HG03354 (cell line): ENCODE results near the gene UGT1A6.
"Not testable (repeated sequence)": the region's sequence is repeated elsewhere in the genome, so short reads cannot be mapped to it uniquely, and the experiment has no call there.

Experiments
- ATAC-seq: cut with Tn5 transposase; IDR thresholded peaks from one replicate; pipeline ENCODE4 v1.9.1; 2021; ENCODE audit warnings: mild to moderate bottlenecking; ENCODE audit not compliant: unreplicated experiment, poor library complexity, severe bottlenecking

UGT1A6 gene

GRCh38 chr2:233692648-233693047 lies at the start of gene UGT1A6:
Gene UGT1A6, plus strand, starts transcription at chr2:233692890. Its CDS starts 115 bp downstream, at chr2:233693005.
- ATAC-seq, result no peak

DNA sequence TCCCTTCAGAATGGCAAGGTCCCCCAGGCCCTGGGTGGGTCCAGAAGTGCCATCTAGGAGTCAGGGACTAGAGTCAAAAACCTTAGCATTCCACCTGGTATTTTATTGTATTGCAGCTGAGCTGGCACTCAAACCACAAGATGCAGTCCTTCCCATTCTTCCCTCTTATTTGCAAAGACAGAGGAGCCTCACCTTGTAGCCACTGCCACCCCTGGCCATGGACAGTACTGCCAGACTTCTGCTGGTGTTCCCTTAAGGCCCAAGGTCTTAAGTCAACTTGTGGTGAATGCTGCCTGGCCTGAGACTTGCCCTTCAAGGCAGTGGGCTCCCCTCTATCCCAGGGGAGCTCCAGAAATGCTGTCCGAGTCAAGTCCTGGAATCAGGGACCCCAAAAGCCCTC lies 49.6 kb upstream of the UGT1A6 start:
- no peak for ATAC-seq

GRCh38 chr2:233646033-233646432 lies 46.7 kb upstream of the UGT1A6 start:
- not testable (repeated sequence) for ATAC-seq

DNA sequence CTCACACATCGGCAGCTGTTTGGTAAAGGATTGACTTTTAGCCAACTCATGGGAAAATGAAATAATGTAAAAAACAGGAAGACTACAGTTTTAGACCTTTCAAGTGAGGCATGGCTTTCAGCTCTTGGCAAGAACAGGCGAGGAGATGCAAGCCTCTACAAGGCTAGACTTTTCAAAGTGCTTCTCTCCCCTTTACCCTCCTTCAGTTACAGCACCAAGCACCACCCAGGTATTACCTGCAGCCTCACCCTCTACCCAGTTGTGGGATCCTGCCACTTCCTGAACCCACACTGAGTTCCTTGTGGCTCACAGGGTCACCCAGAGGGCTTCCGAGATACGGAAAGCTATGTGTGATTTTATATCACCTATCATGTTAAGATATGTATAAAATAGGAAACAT lies 41.7 kb upstream of the UGT1A6 start:
- no peak for ATAC-seq

GRCh38 chr2:233651430-233651829 lies 41.3 kb upstream of the UGT1A6 start:
- ATAC-seq, result no peak

DNA sequence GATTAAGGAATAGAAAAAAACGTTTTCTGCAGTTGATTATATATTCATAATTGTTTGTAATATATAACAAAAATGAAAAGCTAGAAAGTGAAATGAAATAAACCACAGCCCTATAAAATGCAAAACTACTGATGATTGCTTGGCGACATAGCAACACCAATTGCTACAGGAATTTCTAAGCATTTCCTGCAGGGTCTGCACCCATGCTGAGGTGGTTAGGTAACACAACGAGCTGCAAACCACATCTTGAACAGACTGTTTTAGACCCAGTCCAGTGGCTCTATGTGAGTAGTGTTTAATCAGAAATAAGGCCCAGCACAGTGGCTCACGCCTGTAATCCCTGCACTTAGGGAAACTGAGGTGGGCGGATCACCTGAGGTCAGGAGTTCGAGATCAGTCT lies 38.2 kb upstream of the UGT1A6 start:
- no peak for ATAC-seq

DNA sequence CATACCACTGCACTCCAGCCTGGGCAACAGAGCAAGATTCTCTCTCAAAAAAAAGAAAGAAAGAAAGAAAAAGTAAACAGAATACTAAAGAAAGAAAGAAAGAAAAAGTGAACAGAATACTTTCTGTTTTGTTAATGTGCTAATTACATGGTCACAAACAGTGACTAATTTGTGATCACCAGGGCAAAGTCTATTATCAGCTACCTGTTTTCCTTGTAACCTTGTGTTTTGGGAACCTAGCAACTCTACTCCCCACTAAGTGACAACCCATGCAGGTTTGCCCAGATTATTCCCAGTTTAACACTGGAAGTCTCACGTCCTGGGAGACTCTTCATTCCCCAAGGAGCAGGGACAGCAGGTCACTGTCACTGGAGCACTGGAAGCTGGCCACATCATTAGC lies 37.6 kb upstream of the UGT1A6 start:
- no peak for ATAC-seq

GRCh38 chr2:233655943-233656342 lies 36.7 kb upstream of the UGT1A6 start:
- ATAC-seq, result not testable (repeated sequence)

DNA sequence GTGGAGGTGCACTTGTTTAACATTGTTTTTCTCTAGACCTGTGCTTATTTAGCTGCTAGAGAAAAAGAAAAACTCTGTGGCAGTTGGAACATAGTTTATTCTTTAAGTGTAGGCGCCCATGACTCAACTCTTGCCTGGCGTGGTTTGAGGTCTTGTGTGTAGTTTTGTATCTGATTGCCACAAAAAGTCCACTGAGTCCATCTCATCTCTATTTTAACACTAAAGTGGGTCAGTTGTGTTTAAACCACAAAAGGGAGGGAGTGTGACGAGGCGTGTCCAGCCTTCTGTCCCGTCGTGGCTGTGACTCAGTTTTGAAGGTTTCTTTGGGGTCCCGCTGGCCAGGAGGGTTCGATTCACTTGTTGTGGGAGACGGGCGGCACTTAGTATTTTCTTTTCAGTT lies 36.2 kb upstream of the UGT1A6 start:
- ATAC-seq, result no peak

- ATAC-seq, result no peak
These were observed 34.1 kb upstream of the UGT1A6 start for GRCh38 chr2:233658610-233659009.

- no peak for ATAC-seq
These were observed 28.8 kb upstream of the UGT1A6 start for GRCh38 chr2:233663911-233664310.

- ATAC-seq, result no peak
These were observed 24.0 kb upstream of the UGT1A6 start for GRCh38 chr2:233668605-233669260.

GRCh38 chr2:233671290-233672161 lies 21.2 kb upstream of the UGT1A6 start, which contains the start of gene UGT1A9:
Gene UGT1A9, plus strand, starts transcription at chr2:233671898. Its CDS starts 37 bp downstream, at chr2:233671935.
- no peak for ATAC-seq

DNA sequence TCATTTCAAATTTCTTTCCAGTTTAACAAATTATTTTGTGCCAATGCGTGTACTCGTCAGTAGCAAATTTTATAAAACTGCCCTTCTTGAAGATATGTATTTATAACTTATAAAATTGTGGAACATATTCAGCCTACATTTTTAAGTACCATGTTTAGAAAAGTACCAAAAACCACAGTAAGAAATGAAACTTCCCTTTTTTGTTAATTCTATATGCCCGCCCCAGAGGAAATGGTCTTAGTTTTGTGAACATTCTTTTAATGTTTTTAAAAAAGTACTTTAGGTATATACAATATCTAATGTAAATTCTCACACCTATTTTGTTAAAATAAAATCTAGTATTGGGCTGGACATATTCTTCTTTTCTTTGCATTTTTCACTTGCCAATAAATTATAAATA lies 19.8 kb upstream of the UGT1A6 start:
- no peak for ATAC-seq

- ATAC-seq, result no peak
These were observed 18.8 kb upstream of the UGT1A6 start for GRCh38 chr2:233673896-233674295.

GRCh38 chr2:233674314-233674713 lies 18.4 kb upstream of the UGT1A6 start:
- ATAC-seq, result no peak

- no peak for ATAC-seq
These were observed 17.7 kb upstream of the UGT1A6 start for GRCh38 chr2:233674995-233675394.

- ATAC-seq, result no peak
These were observed 16.6 kb upstream of the UGT1A6 start for GRCh38 chr2:233676046-233676445.

GRCh38 chr2:233679196-233679595 lies 13.5 kb upstream of the UGT1A6 start:
- ATAC-seq, result no peak

GRCh38 chr2:233680361-233681045 lies 12.2 kb upstream of the UGT1A6 start:
- no peak for ATAC-seq
